OCI-M2 (cell line): ENCODE results near the gene STIP1.

Source experiments
- DNase-seq: peaks from one replicate; lab custom pipeline; 2025; ENCODE audit not compliant: unreplicated experiment; lab: John Stamatoyannopoulos, UW

STIP1 gene

DNA sequence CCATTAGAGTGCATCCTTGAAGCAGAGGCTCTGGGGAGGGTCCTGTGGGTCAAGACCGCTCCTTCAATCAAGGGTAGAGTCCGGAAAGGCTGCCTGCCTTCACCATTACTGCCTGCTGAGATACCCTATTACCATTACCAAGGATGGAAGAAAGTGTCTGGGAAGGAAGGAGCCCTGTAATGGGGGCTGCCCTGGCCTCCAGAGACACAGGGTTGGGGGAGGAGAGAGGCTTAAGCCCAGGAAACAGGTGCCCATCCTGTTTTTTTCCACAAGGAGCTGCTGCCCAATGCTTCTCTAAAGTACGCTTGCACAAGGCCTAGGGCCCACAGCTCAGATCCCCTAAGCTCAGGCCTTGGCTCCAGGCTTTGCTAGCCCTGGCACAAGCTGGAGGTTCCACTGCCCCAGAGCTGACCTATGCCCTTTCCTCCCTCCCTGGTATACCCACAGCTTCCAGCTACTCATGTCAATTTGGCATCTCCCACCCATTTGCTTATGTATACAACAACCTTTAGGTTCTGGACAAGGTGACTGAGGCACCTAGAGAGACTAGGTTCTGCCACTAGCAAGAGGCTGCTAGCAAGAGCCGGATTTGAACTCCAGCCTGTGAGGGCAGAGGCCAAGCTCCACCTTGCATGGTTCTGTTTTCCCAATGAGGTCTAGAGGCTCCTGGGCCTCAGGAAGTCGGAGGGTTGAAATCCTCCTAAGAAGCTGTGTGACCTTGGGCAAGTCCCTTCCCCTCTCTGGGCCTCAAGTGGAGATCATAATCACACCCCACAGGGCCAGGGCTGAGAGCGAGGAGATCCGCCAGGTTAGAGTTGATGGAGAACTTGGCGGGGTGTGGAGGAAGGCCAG lies 63.8 kb downstream of the STIP1 start:
- DNase-seq, result no peak

DNA sequence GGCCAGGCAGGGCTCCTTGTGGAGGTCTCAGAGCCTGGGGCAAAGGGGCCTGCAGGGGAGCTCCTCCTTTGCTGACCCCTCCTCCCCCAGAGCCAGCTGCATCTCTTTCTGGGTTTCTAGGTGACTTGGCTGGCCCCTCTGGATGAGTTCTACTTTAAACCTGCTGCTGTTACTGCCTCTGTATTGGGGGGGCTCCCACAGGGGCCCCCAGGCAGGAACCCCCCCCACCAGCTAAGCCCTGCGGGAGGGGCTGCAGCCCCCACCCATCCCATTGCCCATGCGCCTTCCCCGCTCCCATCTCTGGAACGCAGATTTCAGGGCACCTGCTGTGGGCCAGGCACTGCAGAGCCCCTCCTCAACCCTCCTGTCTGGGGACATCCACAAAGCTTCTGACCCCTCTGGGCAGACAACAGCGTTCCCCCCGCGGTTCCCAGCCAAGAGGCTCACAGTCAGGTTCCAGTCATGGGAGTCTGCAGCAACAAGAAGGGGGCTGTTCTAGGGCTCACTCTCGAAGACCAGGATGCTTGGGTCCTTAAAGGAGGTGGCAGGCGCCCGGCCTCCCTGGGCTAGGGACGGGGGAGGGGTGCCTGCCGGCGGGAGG lies 64.5 kb downstream of the STIP1 start:
- DNase-seq, result no peak

DNA sequence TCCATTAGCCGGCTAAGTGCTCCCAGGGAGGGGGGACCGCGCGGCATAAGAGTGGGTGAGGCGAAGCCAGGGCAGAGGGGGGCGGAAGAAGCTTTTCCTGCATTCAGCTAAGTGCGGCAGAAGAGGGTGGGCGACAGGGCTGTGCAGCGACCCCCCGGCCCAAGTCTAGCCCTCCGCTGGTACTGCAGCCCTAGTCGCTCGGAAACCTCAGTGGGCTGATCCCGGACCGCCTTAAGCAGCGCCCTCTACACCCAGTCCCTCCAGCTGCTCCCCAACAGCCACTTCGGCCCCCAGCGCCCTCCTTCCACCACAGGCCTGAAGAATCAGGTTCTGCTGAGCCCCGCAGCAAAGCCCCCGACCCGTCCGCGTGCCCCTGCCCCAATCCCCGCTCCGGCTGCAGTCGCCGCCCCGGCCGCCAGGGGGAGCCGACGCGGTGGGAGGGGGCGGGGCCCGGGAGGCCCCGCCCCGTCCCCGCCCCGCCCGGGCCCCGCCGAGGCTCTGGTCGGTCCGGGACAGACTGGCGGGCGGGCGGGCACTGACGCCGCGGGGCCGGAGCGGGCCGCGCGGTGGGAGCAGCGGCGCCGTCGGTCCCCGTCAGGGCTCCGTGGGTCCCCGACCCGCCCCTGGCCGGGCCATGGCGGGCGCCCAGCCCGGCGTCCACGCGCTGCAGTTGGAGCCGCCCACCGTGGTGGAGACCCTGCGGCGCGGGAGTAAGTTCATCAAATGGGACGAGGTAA lies 65.2 kb downstream of the STIP1 start, which contains the start of gene PLCB3:
TSS of gene PLCB3 (plus strand) at position 515 of the 737 bp plus-strand sequence. CDS start at position 635, 120 bp downstream.
- DNase-seq, result no peak

DNA sequence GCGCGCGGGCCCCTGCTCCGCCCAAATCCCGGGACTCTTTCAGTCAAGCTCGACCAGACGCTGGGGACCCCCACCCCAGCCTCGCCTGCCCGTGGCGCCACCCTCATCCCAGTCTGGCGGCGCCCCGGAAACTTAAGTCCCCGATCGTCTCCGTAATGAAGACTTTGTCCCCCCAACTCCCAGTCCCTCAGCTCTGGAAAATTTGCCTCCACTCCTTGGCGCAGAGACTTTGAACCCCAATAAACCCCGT lies 65.7 kb downstream of the STIP1 start:
- no peak for DNase-seq

DNA sequence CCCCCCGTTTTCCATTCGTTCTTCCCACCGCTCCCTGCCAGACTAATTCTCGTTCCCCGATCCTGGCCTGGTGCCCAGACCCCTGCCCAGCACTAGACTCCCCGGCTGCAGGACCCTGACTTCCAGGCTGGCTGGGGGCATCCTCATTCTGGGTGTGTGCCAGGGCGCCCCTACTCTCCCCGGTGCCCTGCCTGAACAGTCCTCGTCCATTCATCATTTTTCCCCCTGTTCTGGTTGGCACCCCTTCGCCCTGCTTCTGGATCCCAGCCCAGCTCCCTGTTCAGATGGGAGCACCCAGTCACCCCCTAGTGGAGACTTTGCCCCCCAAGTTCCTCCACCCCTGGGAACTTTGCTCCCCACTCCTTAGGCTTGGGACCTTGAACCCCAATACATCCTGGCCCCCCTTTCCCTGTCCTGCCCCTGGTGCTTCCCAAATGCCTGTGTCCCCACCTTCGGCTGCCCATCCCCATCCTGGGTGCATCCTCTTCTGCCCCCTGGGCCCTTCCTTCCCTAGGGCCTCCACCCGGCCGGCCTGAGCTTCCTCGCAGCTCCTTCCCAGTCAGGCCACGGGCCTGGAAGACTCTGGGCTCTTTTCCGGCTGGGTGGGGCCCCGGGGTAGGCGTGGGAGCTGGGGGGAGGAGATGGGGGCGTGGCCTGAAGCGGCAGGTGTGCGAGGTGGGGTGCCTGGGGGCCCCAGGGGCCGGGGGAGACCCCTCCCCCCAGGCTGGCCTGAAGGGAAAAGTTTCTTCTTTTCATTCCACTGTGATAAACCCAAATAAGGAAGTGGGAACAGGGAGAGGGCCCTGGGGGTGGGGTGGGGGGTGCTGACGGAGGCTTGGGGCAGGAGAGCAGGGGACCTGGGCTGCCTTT lies 66.3 kb downstream of the STIP1 start:
- no peak for DNase-seq

DNA sequence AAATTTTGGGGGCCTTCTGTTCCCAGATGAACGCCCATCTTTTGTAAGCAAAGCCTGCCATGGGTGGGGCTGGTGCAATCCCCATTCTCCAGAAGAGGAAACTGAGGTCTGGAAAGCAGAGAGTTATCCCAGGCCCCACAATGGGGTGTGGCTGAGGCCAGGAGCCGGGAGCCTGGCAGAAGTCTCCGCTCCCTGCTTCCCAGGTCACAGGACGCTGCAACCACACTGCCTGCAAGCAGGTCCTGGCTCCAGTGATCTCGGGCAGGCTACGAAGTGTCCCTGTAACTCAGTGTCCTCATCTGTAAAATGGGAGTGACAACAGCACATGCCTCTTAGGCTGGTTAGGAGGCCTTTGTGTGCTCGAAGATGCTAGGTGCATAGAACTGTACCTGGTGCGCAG lies 67.1 kb downstream of the STIP1 start:
- no peak for DNase-seq

DNA sequence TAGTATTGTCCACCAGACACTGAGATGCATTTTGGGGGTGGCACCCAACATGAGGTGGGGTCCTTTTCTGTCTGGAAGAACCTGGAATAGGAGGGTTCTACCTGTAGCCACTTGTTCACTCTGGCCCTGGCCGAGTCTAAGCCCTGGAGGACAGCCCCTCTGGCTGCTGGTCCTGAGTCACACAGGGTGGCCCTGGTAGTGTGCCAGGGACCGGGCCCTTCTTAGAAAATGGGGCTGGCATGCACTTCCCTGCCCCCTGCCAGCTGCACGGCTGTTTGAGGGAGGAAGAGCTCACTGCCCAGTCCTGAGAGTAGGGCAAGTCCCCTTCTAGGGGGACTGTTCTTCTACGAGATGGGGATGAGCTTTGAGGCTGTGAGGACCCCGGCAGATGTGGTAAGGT lies 67.5 kb downstream of the STIP1 start:
- DNase-seq, result no peak
